HUES48 (cell line): ENCODE data around the gene ADSS1.

Experiments used
- H3K27ac ChIP-seq: one replicate; pipeline ENCODE4 v1.7.0; 2013; ENCODE audit warnings: low read depth, low read length, inconsistent platforms
- H3K27me3 ChIP-seq: 2 replicates; pipeline ENCODE4 v1.6.1; 2013; ENCODE audit warnings: mild to moderate bottlenecking, low read length; ENCODE audit not compliant: control insufficient read depth, insufficient read depth
- H3K36me3 ChIP-seq: 2 replicates; pipeline ENCODE4 v1.6.1; 2013; ENCODE audit warnings: low read length; ENCODE audit not compliant: control insufficient read depth, insufficient read depth
- H3K4me1 ChIP-seq: 2 replicates; pipeline ENCODE4 v1.6.1; 2013; ENCODE audit warnings: mild to moderate bottlenecking, low read length; ENCODE audit not compliant: control insufficient read depth, insufficient read depth
- H3K4me3 ChIP-seq: 2 replicates; pipeline ENCODE4 v1.5.1; 2013; ENCODE audit warnings: mild to moderate bottlenecking, low read depth, low read length
- H3K9ac ChIP-seq: 2 replicates; pipeline ENCODE4 v1.6.1; 2013; ENCODE audit warnings: mild to moderate bottlenecking, low read depth, low read length, moderate library complexity
- H3K9me3 ChIP-seq: 2 replicates; pipeline ENCODE4 v1.6.1; 2013; ENCODE audit warnings: low read length; ENCODE audit not compliant: control insufficient read depth, insufficient read depth

The ADSS1 gene

GRCh38 chr14:104783484-104784217 lies 59.6 kb downstream of the ADSS1 start:
- Histone ChIP-seq H3K9me3 (no peaks in the 10 kb centered on the region), H3K36me3 (no peaks in the 10 kb centered on the region), H3K27me3 (no peaks in the 10 kb centered on the region), H3K9ac (no peak overlapping the region), H3K4me3 (no peak overlapping the region), H3K4me1 (no peaks in the 10 kb centered on the region), H3K27ac (no peak overlapping the region)

- no peaks in the 10 kb centered on the region for H3K9me3 ChIP-seq
- no peaks in the 10 kb centered on the region for H3K36me3 ChIP-seq
- no peaks in the 10 kb centered on the region for H3K4me1 ChIP-seq
- H3K4me3 ChIP-seq: no peak overlapping the region
- no peak overlapping the region for H3K27ac ChIP-seq
- no peak overlapping the region for H3K9ac ChIP-seq
- no peaks in the 10 kb centered on the region for H3K27me3 ChIP-seq
Observed at GRCh38 chr14:104784218-104784568, 60.2 kb downstream of the ADSS1 start.

GRCh38 chr14:104784846-104785707 lies 61.0 kb downstream of the ADSS1 start:
- Histone ChIP-seq H3K9me3 (no peaks in the 10 kb centered on the region), H3K27ac (no peak overlapping the region), H3K27me3 (no peaks in the 10 kb centered on the region), H3K36me3 (0 out of 2 replicates have a peak, but pooled peaks cover 6% of the 10 kb centered on the region), H3K4me1 (no peaks in the 10 kb centered on the region), H3K9ac (no peak overlapping the region; the same call in 1 of the 2 replicates), H3K4me3 (no peak overlapping the region)

GRCh38 chr14:104785708-104786080 lies 61.7 kb downstream of the ADSS1 start:
- Histone ChIP-seq H3K4me1 (no peaks in the 10 kb centered on the region), H3K9me3 (no peaks in the 10 kb centered on the region), H3K4me3 (no peak overlapping the region), H3K9ac (no peak overlapping the region; the same call in 1 of the 2 replicates), H3K36me3 (peaks cover 10% of the 10 kb centered on the region; the same call in 1 of the 2 replicates), H3K27ac (no peak overlapping the region), H3K27me3 (no peaks in the 10 kb centered on the region)

- H3K9me3 ChIP-seq: no peaks in the 10 kb centered on the region
- H3K9ac ChIP-seq: no peak overlapping the region
- H3K36me3 ChIP-seq: peaks cover 14% of the 10 kb centered on the region; the same call in 1 of the 2 replicates
- no peaks in the 10 kb centered on the region for H3K4me1 ChIP-seq
- no peak overlapping the region for H3K4me3 ChIP-seq
- no peak overlapping the region for H3K27ac ChIP-seq
- H3K27me3 ChIP-seq: no peaks in the 10 kb centered on the region
Observed at GRCh38 chr14:104786091-104786586, 62.1 kb downstream of the ADSS1 start.

- no peaks in the 10 kb centered on the region for H3K4me1 ChIP-seq
- no peaks in the 10 kb centered on the region for H3K9me3 ChIP-seq
- no peak overlapping the region for H3K27ac ChIP-seq
- no peak overlapping the region for H3K4me3 ChIP-seq
- no peak overlapping the region for H3K9ac ChIP-seq
- H3K27me3 ChIP-seq: no peaks in the 10 kb centered on the region
- H3K36me3 ChIP-seq: peaks cover 21% of the 10 kb centered on the region; the same call in 1 of the 2 replicates
Observed at GRCh38 chr14:104786726-104787675, 63.0 kb downstream of the ADSS1 start.

- no peaks in the 10 kb centered on the region for H3K9me3 ChIP-seq
- H3K4me3 ChIP-seq: no peak overlapping the region
- no peaks in the 10 kb centered on the region for H3K27me3 ChIP-seq
- H3K9ac ChIP-seq: no peak overlapping the region
- peaks cover 24% of the 10 kb centered on the region; the same call in 1 of the 2 replicates for H3K36me3 ChIP-seq
- no peaks in the 10 kb centered on the region for H3K4me1 ChIP-seq
- no peak overlapping the region for H3K27ac ChIP-seq
Observed at GRCh38 chr14:104787736-104788135, 63.7 kb downstream of the ADSS1 start.

- peaks cover 2% of the 10 kb centered on the region; the same call in 1 of the 2 replicates for H3K4me1 ChIP-seq
- H3K9me3 ChIP-seq: no peaks in the 10 kb centered on the region
- H3K9ac ChIP-seq: no peak overlapping the region
- H3K27ac ChIP-seq: no peak overlapping the region
- peaks cover 24% of the 10 kb centered on the region; the same call in 1 of the 2 replicates for H3K36me3 ChIP-seq
- no peaks in the 10 kb centered on the region for H3K27me3 ChIP-seq
- H3K4me3 ChIP-seq: no peak overlapping the region
Observed at GRCh38 chr14:104788161-104788818, 64.3 kb downstream of the ADSS1 start.

- Histone ChIP-seq H3K36me3 (peaks cover 24% of the 10 kb centered on the region; the same call in 1 of the 2 replicates), H3K4me3 (no peak overlapping the region), H3K27me3 (no peaks in the 10 kb centered on the region), H3K9me3 (no peaks in the 10 kb centered on the region), H3K9ac (no peak overlapping the region), H3K4me1 (peaks cover 9% of the 10 kb centered on the region), H3K27ac (no peak overlapping the region)
Observed at GRCh38 chr14:104788873-104789663, 65.0 kb downstream of the ADSS1 start.
